Measurements from ENCODE around the gene MFAP3L.
A peak's percentile ranks its signal among the peaks of the same experiment; 100 is the strongest.

Gene MFAP3L

GRCh38 chr4:170026253-170027021 lies at the start of gene MFAP3L:
TSS of gene MFAP3L (minus strand) at chr4:170026395. CDS start at chr4:170005877, 20,518 bp downstream.
- DNase-seq = peak; percentile 79 to 94
- peaks cover 0 to 13% (median 2%) of the 10 kb centered on the region in 4 donors for H3K4me1 ChIP-seq
- peak within 1 kb of the TSS; percentile 90 for H3K27ac ChIP-seq
- TF ChIP-seq CTCF (IDR thresholded peaks at IDR 0.05) = peak in 1 of 2 experiments; percentile 21
- intact Hi-C loops (cut with DNase I; ENCODE audit: low total_unique reads) = loop anchor here (10.0 kb wide), 1 partner anchor 62 kb away; no protein-coding TSS in a partner anchor
- no peaks in the 10 kb centered on the region for H3K9me3 ChIP-seq
- no peaks in the 10 kb centered on the region for H3K36me3 ChIP-seq
- H3K27me3 ChIP-seq = no peaks in the 10 kb centered on the region
- H3K4me3 ChIP-seq = peak within 1 kb of the TSS; percentile 82 to 99

- peaks cover 13 to 46% (median 27%) of the 10 kb centered on the region in 3 donors for H3K36me3 ChIP-seq
- no peaks in the 10 kb centered on the region for H3K27me3 ChIP-seq
- no peak for TF ChIP-seq CTCF (IDR thresholded peaks at IDR 0.05)
- no peak overlapping the region for H3K4me3 ChIP-seq
- no peaks in the 10 kb centered on the region for H3K4me1 ChIP-seq
- H3K9me3 ChIP-seq = no peaks in the 10 kb centered on the region
- H3K27ac ChIP-seq = no peak overlapping the region
- intact Hi-C loops (cut with DNase I; ENCODE audit: low total_unique reads) = no loop called here
- DNase-seq = no peak
These were observed 45.0 kb upstream of the MFAP3L start for GRCh38 chr4:170071196-170071595.

- Histone ChIP-seq H3K9me3 (no peaks in the 10 kb centered on the region), H3K4me3 (no peak overlapping the region), H3K27me3 (no peaks in the 10 kb centered on the region), H3K4me1 (no peaks in the 10 kb centered on the region), H3K27ac (no peak overlapping the region), H3K36me3 (peaks cover 13 to 50% (median 36%) of the 10 kb centered on the region in 3 donors)
- intact Hi-C loops (cut with DNase I; ENCODE audit: low total_unique reads) = no loop called here
- no peak for DNase-seq
- no peak for TF ChIP-seq CTCF (IDR thresholded peaks at IDR 0.05)
These were observed 42.4 kb upstream of the MFAP3L start for GRCh38 chr4:170068438-170069128.

GRCh38 chr4:170059421-170059820 lies 33.2 kb upstream of the MFAP3L start:
- Histone ChIP-seq H3K4me1 (no peaks in the 10 kb centered on the region), H3K4me3 (no peak overlapping the region), H3K36me3 (peaks cover 6 to 25% (median 14%) of the 10 kb centered on the region in 3 donors), H3K9me3 (no peaks in the 10 kb centered on the region), H3K27me3 (no peaks in the 10 kb centered on the region), H3K27ac (no peak overlapping the region)
- no peak for DNase-seq
- intact Hi-C loops (cut with DNase I; ENCODE audit: low total_unique reads) = no loop called here
- TF ChIP-seq CTCF (IDR thresholded peaks at IDR 0.05) = no peak

GRCh38 chr4:170058826-170059225 lies 32.6 kb upstream of the MFAP3L start:
- TF ChIP-seq CTCF (IDR thresholded peaks at IDR 0.05) = no peak
- Histone ChIP-seq H3K4me3 (no peak overlapping the region), H3K9me3 (no peaks in the 10 kb centered on the region), H3K27me3 (no peaks in the 10 kb centered on the region), H3K4me1 (no peaks in the 10 kb centered on the region), H3K36me3 (peaks cover 6 to 20% (median 14%) of the 10 kb centered on the region in 3 donors), H3K27ac (no peak overlapping the region)
- DNase-seq = no peak
- intact Hi-C loops (cut with DNase I; ENCODE audit: low total_unique reads) = no loop called here
